IPS-18a (cell line): Measurements from ENCODE around the gene CAPNS1.
A peak's percentile ranks its signal among the peaks of the same experiment; 100 is the strongest.
"Not testable (repeated sequence)": the region's sequence is repeated elsewhere in the genome, so short reads cannot be mapped to it uniquely, and the experiment has no call there.

Source experiments
- H3K27ac ChIP-seq: one replicate; pipeline ENCODE4 v1.5.1; 2013; ENCODE audit warnings: low read length
- H3K27me3 ChIP-seq: one replicate; pipeline ENCODE4 v1.6.1; 2013; ENCODE audit warnings: mild to moderate bottlenecking, low read length; ENCODE audit not compliant: control insufficient read depth, insufficient read depth
- H3K36me3 ChIP-seq: one replicate; pipeline ENCODE4 v1.6.1; 2013; ENCODE audit warnings: low read depth, low read length; ENCODE audit not compliant: control insufficient read depth
- H3K4me1 ChIP-seq: one replicate; pipeline ENCODE4 v1.6.1; 2013; ENCODE audit warnings: low read depth, low read length; ENCODE audit not compliant: control insufficient read depth
- H3K4me3 ChIP-seq: one replicate; pipeline ENCODE4 v1.5.1; 2013; ENCODE audit warnings: low read length
- H3K9ac ChIP-seq: one replicate; pipeline ENCODE4 v1.6.1; 2013; ENCODE audit warnings: mild to moderate bottlenecking, low read length, moderate library complexity
- H3K9me3 ChIP-seq: one replicate; pipeline ENCODE4 v1.6.1; 2013; ENCODE audit warnings: low read depth, low read length; ENCODE audit not compliant: control insufficient read depth

CAPNS1 gene

DNA sequence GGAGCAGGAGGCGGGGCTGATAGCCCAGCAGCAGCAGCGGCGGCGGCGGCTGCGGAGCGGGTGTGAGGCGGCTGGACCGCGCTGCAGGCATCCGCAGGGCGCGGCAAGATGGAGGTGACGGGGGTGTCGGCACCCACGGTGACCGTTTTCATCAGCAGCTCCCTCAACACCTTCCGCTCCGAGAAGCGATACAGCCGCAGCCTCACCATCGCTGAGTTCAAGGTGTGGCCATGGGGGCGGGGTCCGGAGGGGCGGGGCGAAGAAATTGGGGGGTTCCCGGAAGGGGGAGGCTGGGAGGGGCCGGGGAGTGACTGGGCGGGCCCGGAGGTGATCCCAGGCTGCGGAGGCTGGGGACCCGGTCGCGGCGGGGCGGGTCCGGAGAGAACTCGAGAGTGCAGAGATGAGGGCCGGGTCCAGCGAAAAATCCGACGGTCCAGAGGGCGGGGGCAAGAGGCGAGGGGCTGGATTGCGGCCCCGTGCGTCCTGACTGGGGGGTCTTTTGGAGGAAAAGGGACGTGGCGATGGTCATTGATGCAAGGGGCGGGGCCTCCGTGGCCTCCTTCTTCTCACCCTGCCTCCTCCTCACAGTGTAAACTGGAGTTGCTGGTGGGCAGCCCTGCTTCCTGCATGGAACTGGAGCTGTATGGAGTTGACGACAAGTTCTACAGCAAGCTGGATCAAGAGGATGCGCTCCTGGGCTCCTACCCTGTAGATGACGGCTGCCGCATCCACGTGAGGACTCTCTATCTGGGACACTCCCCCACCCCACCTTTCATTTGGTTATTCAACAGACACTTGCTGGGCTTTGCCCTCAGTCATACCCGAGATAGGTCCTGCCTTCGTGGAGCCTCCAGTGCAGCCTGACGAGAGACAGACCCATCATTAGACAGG is 24.2 kb upstream of the CAPNS1 start, which contains the start of gene TBCB:
Gene TBCB, plus strand, starts transcription at position 16 of the 891 bp plus-strand sequence. Its CDS starts 93 bp downstream, at position 109.
- peak within 1 kb of the TSS; percentile 83 for H3K4me3 ChIP-seq
- H3K36me3 ChIP-seq: peaks cover 25% of the 10 kb centered on the region
- H3K27ac ChIP-seq: peak within 1 kb of the TSS; percentile 86
- peak within 1 kb of the TSS; percentile 83 for H3K9ac ChIP-seq
- H3K27me3 ChIP-seq: no peaks in the 10 kb centered on the region
- peaks cover 6% of the 10 kb centered on the region for H3K4me1 ChIP-seq
- no peaks in the 10 kb centered on the region for H3K9me3 ChIP-seq

DNA sequence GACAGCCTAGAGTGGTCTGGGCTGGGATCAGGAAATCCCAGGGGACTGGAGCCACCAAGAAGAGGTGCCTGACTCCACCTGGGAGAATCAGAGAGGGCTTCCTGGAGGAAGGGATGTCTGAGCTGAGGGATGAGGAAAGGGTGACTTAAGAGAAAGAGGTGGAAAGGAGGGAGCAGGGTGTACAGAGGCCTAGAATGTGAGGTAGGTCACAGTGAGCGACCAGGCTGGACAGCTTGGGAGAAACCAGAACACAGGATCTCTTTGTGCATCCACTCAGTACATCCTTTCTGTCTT is 23.6 kb upstream of the CAPNS1 start:
- Histone ChIP-seq H3K36me3 (peaks cover 25% of the 10 kb centered on the region), H3K27ac (no peak overlapping the region), H3K9ac (no peak overlapping the region), H3K4me1 (peaks cover 3% of the 10 kb centered on the region), H3K4me3 (peak overlapping the region; percentile 83), H3K27me3 (no peaks in the 10 kb centered on the region), H3K9me3 (no peaks in the 10 kb centered on the region)

DNA sequence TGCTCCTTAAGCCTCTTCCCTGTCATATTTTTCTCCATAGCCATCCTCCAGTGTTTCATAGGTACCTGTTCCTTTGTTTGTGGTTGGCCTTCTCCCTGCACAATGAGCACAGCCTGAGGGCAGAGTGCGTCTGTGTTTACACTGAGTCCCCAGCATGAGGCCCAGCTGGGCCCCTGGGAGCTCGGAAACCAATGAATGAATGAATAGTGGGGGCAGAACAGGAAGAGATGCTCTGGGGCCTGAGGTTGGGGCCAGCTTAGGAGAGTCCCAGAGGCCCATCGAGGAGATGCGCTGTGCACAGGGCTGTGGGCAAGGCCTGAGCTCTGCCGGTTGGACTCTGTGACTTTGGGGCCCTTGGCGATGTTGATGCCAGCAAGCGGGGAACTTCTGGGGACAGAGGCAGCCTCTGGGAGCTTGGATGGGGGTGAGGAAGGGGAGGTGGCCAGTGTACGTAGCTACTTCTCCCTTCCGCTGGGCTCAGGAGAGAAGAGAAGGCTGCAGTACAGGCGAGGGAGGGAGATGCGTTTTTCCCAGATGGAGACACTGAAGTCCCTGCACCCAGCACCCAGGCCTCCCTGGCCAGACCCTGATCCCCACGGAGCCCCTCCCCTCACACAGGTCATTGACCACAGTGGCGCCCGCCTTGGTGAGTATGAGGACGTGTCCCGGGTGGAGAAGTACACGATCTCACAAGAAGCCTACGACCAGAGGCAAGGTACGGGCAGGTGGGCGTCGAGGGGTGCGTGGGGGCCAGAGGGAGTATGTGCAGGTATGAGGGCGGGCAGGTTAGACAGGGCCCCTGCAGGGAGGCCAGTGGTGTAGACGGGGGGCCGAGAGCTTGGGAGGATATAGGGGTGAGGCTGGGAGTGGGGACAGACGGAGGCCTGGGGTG is 19.5 kb upstream of the CAPNS1 start:
- no peaks in the 10 kb centered on the region for H3K4me1 ChIP-seq
- peaks cover 29% of the 10 kb centered on the region for H3K36me3 ChIP-seq
- H3K27ac ChIP-seq: no peak overlapping the region
- no peaks in the 10 kb centered on the region for H3K27me3 ChIP-seq
- no peak overlapping the region for H3K4me3 ChIP-seq
- H3K9me3 ChIP-seq: no peaks in the 10 kb centered on the region
- H3K9ac ChIP-seq: no peak overlapping the region

DNA sequence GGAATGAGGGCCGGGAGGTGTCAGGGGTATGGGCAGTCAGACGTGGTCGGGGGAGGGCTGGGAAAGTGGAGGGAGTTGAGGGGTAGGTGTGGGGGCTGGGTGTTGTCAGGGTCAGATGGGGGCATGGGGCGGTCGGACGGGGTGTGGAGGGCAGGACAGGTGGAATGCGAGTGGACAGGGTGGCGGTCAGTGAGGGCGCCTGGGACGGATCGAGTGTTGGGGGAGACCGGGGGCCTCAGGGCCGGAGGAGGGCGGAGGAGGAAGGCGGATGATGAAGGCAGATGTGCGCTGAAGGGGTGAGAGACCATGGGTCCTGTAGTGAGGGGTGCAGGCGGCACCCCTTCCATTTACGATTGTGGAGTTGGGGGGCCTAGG is 18.9 kb upstream of the CAPNS1 start:
- peaks cover 35% of the 10 kb centered on the region for H3K36me3 ChIP-seq
- H3K9ac ChIP-seq: no peak overlapping the region

DNA sequence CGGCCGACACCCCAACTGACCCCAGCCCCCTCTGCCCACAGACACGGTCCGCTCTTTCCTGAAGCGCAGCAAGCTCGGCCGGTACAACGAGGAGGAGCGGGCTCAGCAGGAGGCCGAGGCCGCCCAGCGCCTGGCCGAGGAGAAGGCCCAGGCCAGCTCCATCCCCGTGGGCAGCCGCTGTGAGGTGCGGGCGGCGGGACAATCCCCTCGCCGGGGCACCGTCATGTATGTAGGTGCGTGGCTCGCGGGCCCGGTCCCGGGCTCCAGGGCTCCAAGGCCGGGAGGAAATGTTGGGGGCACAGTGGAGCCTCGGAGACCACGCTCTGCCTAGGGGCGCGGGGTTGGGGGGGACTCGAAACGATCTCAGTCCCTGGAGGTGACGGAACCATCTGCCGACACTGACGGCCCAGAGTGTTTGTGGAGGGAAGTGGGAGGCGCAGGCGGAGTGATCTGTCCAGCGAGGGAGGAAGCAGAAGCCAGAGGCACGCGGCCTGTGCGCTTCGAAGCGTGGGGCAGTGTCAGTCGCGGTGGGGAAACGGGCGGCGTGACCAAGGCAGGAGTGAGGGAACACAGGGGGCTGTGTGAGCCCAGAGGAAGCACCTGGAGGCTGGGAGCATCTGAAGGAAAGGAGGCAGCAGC is 18.3 kb upstream of the CAPNS1 start:
- no peak overlapping the region for H3K27ac ChIP-seq
- peaks cover 35% of the 10 kb centered on the region for H3K36me3 ChIP-seq
- H3K9ac ChIP-seq: no peak overlapping the region

More for the DNA sequence above, 18.9 kb upstream of the CAPNS1 start:
- H3K4me1 ChIP-seq: no peaks in the 10 kb centered on the region
- no peaks in the 10 kb centered on the region for H3K27me3 ChIP-seq
- no peaks in the 10 kb centered on the region for H3K9me3 ChIP-seq
- no peak overlapping the region for H3K4me3 ChIP-seq
- no peak overlapping the region for H3K27ac ChIP-seq

DNA sequence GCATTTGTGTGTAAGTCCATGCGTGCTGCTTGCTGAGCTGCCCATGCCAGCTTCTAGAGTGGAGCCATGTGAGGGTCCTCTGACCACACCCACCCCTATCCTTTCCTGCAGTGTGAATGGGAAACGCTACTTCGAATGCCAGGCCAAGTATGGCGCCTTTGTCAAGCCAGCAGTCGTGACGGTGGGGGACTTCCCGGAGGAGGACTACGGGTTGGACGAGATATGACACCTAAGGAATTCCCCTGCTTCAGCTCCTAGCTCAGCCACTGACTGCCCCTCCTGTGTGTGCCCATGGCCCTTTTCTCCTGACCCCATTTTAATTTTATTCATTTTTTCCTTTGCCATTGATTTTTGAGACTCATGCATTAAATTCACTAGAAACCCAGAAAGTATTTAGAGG is 14.3 kb upstream of the CAPNS1 start:
- peaks cover 18% of the 10 kb centered on the region for H3K36me3 ChIP-seq
- no peaks in the 10 kb centered on the region for H3K4me1 ChIP-seq
- no peak overlapping the region for H3K9ac ChIP-seq
- H3K4me3 ChIP-seq: no peak overlapping the region
- no peaks in the 10 kb centered on the region for H3K27me3 ChIP-seq
- no peak overlapping the region for H3K27ac ChIP-seq
- no peaks in the 10 kb centered on the region for H3K9me3 ChIP-seq

More for the DNA sequence above, 18.3 kb upstream of the CAPNS1 start:
- H3K27me3 ChIP-seq: no peaks in the 10 kb centered on the region
- H3K9me3 ChIP-seq: no peaks in the 10 kb centered on the region
- H3K4me3 ChIP-seq: no peak overlapping the region
- H3K4me1 ChIP-seq: no peaks in the 10 kb centered on the region

DNA sequence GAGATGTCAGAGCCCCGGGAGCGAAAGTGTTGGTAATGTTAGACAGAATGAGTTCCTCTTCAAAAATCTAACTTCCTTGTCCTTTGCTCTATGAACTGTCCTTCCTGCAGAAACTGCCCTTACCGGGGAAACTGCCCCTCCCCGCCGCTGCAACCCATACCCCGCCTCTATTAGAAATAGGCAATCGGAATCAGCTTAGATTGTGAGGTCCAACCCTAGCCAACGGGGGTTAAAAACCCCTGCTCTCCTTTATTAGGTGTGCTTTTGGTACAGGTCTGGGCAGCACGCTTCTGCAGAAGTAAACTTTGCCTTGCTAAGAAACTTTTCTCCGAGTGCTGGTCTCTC is 11.5 kb upstream of the CAPNS1 start:
- H3K4me3 ChIP-seq: peak overlapping the region; percentile 78
- H3K4me1 ChIP-seq: no peaks in the 10 kb centered on the region
- peaks cover 18% of the 10 kb centered on the region for H3K36me3 ChIP-seq
- H3K9me3 ChIP-seq: no peaks in the 10 kb centered on the region
- no peaks in the 10 kb centered on the region for H3K27me3 ChIP-seq
- peak overlapping the region; percentile 82 for H3K9ac ChIP-seq
- H3K27ac ChIP-seq: peak overlapping the region; percentile 67

DNA sequence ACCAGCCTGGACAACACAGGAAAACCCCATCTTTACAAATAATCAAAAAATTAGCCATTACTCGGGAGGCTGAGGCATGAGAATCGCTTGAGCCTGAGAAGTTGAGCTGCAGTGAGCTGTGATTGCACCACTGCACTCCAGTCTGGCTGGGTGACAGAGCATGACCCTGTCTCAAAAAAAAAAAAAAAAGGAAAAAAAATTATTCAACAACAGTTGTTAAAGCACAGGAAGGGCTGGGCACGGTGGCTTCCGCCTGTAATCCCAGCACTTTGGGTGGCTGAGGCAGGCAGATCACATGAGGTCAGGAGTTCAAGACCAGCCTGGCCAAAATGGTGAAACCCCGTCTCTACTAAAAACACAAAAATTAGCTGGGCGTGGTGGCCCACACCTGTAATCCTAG is 8.6 kb upstream of the CAPNS1 start:
- H3K4me3 ChIP-seq, H3K9me3 ChIP-seq, H3K27ac ChIP-seq, H3K36me3 ChIP-seq, H3K9ac ChIP-seq, H3K27me3 ChIP-seq, H3K4me1 ChIP-seq: not testable (repeated sequence)

DNA sequence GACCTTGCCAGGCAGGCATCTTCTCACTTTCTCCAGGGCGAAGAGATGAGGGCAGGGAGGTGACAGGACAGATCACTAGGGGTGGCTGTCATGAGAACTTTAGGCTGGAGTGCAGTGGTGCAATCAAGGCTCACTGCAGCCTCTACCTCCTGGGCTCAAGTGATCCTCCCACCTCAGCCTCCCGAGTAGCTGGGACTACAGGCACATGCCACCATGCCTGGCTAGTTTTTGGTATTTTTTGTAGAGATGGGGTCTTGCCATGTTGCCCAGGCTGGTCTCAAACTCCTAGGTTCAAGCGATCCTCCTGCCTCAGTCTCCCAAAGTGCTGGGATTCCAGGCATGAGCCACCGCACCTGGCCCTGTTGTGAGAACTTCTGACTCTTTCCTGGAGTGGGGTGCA is 5.0 kb upstream of the CAPNS1 start:
- H3K27me3 ChIP-seq, H3K9me3 ChIP-seq, H3K4me3 ChIP-seq, H3K27ac ChIP-seq, H3K36me3 ChIP-seq, H3K9ac ChIP-seq, H3K4me1 ChIP-seq: not testable (repeated sequence)

DNA sequence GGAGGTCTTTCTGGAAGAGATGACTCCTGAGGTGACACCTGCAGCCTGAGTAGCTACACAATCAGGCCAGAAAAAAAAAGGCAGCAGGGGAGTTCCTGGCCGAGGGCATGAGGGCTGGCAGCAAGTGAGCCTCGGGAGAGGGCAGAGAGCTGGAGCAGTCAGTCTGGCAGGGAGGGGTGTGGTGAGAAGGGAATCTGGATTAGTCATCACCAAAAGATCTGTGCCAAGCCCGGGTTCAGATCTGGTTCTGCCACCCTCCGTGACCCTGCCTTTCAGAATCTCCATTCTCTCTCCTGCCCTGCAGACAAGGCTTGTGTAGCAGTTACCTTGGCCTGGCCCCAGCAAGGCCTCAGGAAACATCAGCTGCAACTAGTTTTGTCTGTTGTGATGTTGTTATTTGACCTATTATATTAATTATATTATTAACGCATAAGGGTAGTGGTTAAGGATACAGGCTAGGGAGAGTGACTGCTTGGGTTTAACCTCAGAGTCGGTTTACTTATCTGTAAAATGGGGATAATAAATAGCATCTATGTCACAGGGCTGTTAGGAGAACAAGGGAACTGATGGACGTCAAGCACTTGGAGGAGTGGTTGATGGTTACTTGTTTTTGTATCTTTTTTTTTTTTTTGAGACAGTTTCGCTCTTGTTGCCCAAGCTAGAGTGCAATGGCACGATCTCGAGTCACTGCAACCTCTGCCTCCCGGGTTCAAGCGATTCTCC is 2.7 kb upstream of the CAPNS1 start:
- Histone ChIP-seq H3K36me3 (peaks cover under 1% of the 10 kb centered on the region), H3K27ac (no peak overlapping the region), H3K9ac (no peak overlapping the region), H3K27me3 (no peaks in the 10 kb centered on the region), H3K4me1 (peaks cover 3% of the 10 kb centered on the region), H3K9me3 (no peaks in the 10 kb centered on the region), H3K4me3 (no peak overlapping the region)

DNA sequence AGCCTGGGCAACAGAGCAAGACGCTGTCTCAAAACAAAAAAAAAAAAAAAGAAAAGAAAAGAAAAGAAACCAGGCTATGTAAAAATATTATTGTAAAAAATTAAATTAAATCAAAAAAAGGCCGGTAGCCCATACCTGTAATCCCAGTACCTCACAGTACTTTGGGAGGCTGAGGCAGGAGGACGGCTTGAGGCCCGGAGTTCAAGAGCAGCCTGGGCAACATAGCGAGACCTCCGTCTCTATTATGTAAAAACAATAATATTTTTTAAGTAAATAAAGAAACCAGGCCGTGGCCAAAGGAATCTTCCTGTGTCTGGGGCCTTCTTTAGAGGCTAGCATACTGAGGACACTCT is 770 bp upstream of the CAPNS1 start:
- H3K4me3 ChIP-seq: peak overlapping the region; percentile 100
- H3K9me3 ChIP-seq: no peaks in the 10 kb centered on the region
- no peak overlapping the region for H3K27ac ChIP-seq
- peak overlapping the region; percentile 90 for H3K9ac ChIP-seq
- H3K36me3 ChIP-seq: peaks cover 10% of the 10 kb centered on the region
- H3K27me3 ChIP-seq: no peaks in the 10 kb centered on the region
- H3K4me1 ChIP-seq: peaks cover 3% of the 10 kb centered on the region
